Skeletal muscle tissue (tissue), 4 donors: ENCODE measurements around the gene U2AF1L4. TPM values are rescaled to one million over a fixed set of nuclear protein-coding genes. Genes with fewer than 3 reads are reported as not detected.
A peak's percentile ranks its signal among the peaks of the same experiment; 100 is the strongest.

Source experiments
- H3K27ac ChIP-seq: one replicate; pipeline ENCODE4 v1.7.0; 2013; ENCODE audit warnings: mild to moderate bottlenecking, low read depth, low read length, inconsistent platforms
- H3K27me3 ChIP-seq, 3 donors: one replicate each; pipeline ENCODE4 v1.7.0; 2013; ENCODE audit warnings: low read length in 3 of 3; ENCODE audit not compliant: control insufficient read depth in 3 of 3, insufficient read depth in 3 of 3
- H3K36me3 ChIP-seq, 3 donors: one replicate each; pipeline ENCODE4 v1.7.0; 2013; ENCODE audit warnings: low read length in 3 of 3; ENCODE audit not compliant: control insufficient read depth in 3 of 3, insufficient read depth in 3 of 3
- H3K4me1 ChIP-seq, 3 donors: one replicate each; pipeline ENCODE4 v1.7.0; 2013; ENCODE audit warnings: low read length in 3 of 3, mild to moderate bottlenecking in 3 of 3; ENCODE audit not compliant: control insufficient read depth in 3 of 3, insufficient read depth in 3 of 3
- H3K4me3 ChIP-seq, 3 donors: one replicate each; pipeline ENCODE4 v1.7.0; 2013; ENCODE audit warnings: low read length in 3 of 3
- H3K9ac ChIP-seq, 3 donors: one replicate each; pipeline ENCODE4 v1.7.0; 2013; ENCODE audit warnings: low read length in 3 of 3, mild to moderate bottlenecking in 3 of 3, moderate library complexity in 2 of 3, low read depth in 1 of 3
- H3K9me3 ChIP-seq, 3 donors: one replicate each; pipeline ENCODE4 v1.7.0; 2013; ENCODE audit warnings: low read length in 3 of 3; ENCODE audit not compliant: control insufficient read depth in 3 of 3
- total RNA-seq: library from RNA; depleted of rRNA; stranded (reverse); fragments of >200 nt; gene quantifications from one replicate; pipeline ENCODE4 v1.2.3, GENCODE V29; 2014
- donor health status: Osteomylitis.

Gene U2AF1L4
- total RNA-seq, 1 donor from 2014 or later, result 3.7 TPM

DNA sequence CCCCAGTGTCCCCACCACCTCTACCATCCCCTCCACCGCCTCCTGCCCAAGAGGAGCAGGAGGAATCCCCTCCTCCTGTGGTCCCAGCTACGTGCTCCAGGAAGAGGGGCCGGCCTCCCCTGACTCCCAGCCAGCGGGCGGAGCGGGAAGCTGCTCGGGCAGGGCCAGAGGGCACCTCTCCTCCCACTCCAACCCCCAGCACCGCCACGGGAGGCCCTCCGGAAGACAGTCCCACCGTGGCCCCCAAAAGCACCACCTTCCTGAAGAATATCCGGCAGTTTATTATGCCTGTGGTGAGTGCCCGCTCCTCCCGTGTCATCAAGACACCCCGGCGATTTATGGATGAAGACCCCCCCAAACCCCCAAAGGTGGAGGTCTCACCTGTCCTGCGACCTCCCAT is 24.6 kb downstream of the U2AF1L4 start:
- Histone ChIP-seq H3K4me1 (peaks cover 22 to 28% (median 22%) of the 10 kb centered on the region in 3 donors), H3K4me3 (no peak overlapping the region), H3K27ac (no peak overlapping the region), H3K9ac (no peak overlapping the region), H3K36me3 (peaks cover 46 to 52% (median 47%) of the 10 kb centered on the region in 3 donors), H3K27me3 (no peaks in the 10 kb centered on the region), H3K9me3 (no peaks in the 10 kb centered on the region)

DNA sequence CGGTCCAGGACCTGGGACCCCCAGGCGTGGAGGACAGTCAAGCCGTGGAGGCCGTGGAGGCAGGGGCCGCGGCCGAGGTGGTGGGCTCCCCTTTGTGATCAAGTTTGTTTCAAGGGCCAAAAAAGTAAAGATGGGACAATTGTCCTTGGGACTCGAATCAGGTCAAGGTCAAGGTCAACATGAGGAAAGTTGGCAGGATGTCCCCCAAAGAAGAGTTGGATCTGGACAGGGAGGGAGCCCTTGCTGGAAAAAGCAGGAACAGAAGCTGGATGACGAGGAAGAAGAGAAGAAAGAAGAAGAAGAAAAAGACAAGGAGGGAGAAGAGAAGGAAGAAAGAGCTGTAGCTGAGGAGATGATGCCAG is 25.1 kb downstream of the U2AF1L4 start:
- Histone ChIP-seq H3K27me3 (no peaks in the 10 kb centered on the region), H3K36me3 (peaks cover 41 to 47% (median 42%) of the 10 kb centered on the region in 3 donors), H3K4me3 (no peak overlapping the region), H3K27ac (no peak overlapping the region), H3K4me1 (peaks cover 26 to 33% (median 26%) of the 10 kb centered on the region in 3 donors), H3K9ac (no peak overlapping the region), H3K9me3 (no peaks in the 10 kb centered on the region)

DNA sequence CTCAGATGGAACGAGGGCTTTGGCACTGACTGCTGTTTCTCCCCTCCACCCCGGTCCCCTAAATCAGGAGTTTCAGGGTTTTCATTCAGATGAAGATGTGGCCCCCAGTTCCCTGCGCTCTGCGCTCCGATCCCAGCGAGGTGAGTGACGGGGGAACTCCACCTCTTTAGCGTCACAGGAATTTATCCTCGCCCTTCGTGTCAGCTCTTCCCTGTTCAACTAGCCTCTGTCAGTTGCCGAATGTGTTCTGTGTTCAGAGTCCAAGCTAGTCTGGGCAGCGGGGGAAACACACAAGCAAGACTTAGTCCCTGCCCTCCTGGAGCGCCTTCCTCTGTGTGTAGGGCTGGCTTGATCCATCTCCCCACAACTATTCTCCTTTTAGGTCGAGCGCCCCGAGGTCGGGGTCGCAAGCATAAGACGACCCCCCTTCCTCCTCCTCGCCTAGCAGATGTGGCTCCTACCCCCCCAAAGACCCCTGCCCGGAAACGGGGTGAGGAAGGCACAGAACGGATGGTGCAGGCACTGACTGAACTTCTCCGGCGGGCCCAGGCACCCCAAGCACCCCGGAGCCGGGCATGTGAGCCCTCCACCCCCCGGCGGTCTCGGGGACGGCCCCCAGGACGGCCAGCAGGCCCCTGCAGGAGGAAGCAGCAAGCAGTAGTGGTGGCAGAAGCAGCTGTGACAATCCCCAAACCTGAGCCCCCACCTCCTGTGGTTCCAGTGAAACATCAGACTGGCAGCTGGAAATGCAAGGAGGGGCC is 25.6 kb downstream of the U2AF1L4 start:
- Histone ChIP-seq H3K4me1 (peaks cover 26 to 39% (median 26%) of the 10 kb centered on the region in 3 donors), H3K27ac (no peak overlapping the region), H3K9ac (peak overlapping the region in 2 of 3 donors; percentile 88 to 91), H3K27me3 (no peaks in the 10 kb centered on the region), H3K4me3 (peak overlapping the region in 2 of 3 donors; percentile 79 to 90), H3K36me3 (peaks cover 35 to 41% (median 37%) of the 10 kb centered on the region in 3 donors), H3K9me3 (no peaks in the 10 kb centered on the region)

DNA sequence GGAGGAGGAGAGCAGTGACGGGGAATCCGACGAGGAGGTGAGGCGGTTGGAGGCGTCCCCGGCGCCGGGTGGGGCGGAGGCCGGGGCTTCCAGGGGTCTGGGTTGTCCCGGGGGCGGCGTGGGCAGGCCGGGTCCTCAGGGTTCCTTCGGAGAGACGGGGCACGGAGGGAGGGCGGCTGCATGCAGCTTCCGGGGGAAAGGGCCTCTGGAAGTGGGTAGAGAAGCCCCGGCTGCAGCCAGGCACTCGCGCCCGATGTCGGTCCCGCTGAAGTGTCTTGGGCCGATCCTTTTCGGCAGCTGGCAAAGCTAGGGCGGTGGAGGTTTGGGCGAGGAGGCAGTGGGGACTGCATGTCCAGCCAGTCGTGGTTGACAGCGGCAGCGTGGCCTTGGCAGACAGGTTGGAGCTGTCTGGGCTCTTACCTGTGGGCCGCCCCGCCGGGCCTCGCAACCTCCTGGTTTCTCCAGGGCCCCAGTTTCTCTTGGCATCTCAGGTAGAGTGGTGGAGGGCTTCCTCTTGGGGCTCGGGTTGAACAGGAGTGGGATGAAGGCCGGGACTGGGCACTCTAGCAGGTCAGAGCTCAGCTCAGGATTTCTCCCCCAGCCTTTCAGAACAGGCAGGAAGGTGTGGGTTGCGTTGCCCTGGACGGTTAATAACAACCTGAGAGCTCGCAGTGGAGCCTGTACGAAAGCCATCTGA is 26.7 kb downstream of the U2AF1L4 start:
- H3K4me3 ChIP-seq, result peak overlapping the region; percentile 79 to 90 (median 88)
- H3K9ac ChIP-seq, result peak overlapping the region; percentile 88 to 91 (median 91)
- H3K27me3 ChIP-seq, result no peaks in the 10 kb centered on the region
- H3K36me3 ChIP-seq, result peaks cover 25 to 31% (median 26%) of the 10 kb centered on the region in 3 donors
- H3K27ac ChIP-seq, result peak overlapping the region; percentile 66
- no peaks in the 10 kb centered on the region for H3K9me3 ChIP-seq
- H3K4me1 ChIP-seq, result peaks cover 26 to 39% (median 26%) of the 10 kb centered on the region in 3 donors

DNA sequence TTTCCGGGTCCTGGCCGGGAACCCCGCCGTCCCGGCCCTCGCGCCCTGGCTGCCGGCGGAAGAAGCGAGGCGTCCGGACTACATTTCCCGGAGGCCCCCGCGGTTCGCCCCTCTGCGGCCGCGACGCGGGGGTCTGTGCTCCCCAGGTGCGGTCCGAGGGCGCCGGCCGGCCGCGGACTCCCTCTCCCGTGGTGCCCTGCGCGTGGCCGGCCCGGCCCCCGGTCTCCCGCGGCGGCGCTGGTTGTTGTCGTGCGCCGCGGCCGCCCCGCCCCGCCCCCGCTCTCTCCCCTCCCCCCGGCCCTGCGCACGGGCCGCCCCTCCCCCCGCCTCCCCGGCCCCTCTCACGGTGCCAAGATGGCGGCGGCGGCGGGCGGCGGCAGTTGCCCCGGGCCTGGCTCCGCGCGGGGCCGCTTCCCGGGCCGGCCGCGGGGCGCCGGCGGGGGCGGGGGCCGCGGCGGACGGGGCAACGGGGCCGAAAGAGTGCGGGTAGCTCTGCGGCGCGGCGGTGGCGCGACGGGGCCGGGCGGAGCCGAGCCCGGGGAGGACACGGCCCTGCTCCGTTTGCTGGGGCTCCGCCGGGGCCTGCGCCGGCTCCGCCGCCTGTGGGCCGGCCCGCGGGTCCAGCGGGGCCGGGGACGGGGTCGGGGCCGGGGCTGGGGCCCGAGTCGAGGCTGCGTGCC is 27.4 kb downstream of the U2AF1L4 start, which contains the start of gene KMT2B:
TSS of gene KMT2B (plus strand) at position 339 of the 680 bp plus-strand sequence. CDS start at position 355, 16 bp downstream.
- Histone ChIP-seq H3K27me3 (no peaks in the 10 kb centered on the region), H3K4me1 (peaks cover 26 to 39% (median 26%) of the 10 kb centered on the region in 3 donors)

DNA sequence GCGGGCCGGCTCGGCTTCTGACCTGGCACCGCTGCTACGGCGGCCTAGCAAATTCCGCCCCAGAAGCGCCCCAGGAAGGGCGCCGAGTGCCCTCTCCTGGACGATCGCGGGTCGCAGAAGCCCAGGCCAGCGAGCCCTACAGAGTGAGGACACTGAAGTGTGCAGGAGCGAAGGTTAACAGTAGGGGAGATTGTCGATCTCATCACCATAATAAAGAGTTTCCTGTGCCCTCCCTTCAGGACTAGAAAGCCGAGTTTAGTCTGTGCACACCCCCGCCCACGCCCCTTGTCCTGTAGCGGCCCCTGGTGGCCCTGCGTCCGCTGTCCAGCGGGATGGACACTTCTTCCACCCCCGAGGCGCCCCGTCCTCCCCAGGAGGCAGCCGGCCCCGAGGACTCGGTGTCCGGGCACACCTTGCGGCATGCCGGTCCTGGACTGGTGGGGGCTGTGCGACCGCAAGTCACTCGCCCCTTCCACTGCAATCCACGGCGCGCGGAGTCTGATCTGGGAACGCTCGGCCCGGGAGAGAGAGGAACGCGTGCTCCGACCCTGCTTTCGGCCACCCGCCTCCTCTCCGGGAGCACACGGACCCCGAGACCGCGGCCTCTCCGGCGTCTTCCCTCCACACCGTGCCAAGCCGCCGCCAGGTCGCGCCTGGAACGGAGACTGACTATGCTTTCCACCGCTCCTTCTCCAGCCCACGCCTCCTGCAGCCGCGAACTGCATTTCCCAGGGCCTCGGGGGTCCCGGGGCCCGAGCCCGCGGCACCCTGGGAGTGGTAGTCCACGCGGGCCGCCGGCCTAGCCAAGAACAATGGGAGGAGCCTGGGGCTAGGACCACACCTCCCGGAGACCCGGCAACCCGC is 28.2 kb downstream of the U2AF1L4 start:
- peaks cover 26 to 39% (median 26%) of the 10 kb centered on the region in 3 donors for H3K4me1 ChIP-seq
- H3K9ac ChIP-seq, result peak overlapping the region; percentile 80 to 92 (median 83)
- H3K27me3 ChIP-seq, result no peaks in the 10 kb centered on the region
- H3K36me3 ChIP-seq, result peaks cover 10 to 16% (median 12%) of the 10 kb centered on the region in 3 donors
- H3K9me3 ChIP-seq, result no peaks in the 10 kb centered on the region
- H3K27ac ChIP-seq, result peak overlapping the region; percentile 72
- peak overlapping the region; percentile 82 to 95 (median 93) for H3K4me3 ChIP-seq

More for the DNA sequence above, 27.4 kb downstream of the U2AF1L4 start, which contains the start of gene KMT2B:
- Histone ChIP-seq H3K9me3 (no peaks in the 10 kb centered on the region), H3K4me3 (peak within 1 kb of the TSS; percentile 82 to 95 (median 93)), H3K9ac (peak within 1 kb of the TSS; percentile 88 to 92 (median 91)), H3K27ac (peak within 1 kb of the TSS; percentile 72), H3K36me3 (peaks cover 18 to 24% (median 19%) of the 10 kb centered on the region in 3 donors)

DNA sequence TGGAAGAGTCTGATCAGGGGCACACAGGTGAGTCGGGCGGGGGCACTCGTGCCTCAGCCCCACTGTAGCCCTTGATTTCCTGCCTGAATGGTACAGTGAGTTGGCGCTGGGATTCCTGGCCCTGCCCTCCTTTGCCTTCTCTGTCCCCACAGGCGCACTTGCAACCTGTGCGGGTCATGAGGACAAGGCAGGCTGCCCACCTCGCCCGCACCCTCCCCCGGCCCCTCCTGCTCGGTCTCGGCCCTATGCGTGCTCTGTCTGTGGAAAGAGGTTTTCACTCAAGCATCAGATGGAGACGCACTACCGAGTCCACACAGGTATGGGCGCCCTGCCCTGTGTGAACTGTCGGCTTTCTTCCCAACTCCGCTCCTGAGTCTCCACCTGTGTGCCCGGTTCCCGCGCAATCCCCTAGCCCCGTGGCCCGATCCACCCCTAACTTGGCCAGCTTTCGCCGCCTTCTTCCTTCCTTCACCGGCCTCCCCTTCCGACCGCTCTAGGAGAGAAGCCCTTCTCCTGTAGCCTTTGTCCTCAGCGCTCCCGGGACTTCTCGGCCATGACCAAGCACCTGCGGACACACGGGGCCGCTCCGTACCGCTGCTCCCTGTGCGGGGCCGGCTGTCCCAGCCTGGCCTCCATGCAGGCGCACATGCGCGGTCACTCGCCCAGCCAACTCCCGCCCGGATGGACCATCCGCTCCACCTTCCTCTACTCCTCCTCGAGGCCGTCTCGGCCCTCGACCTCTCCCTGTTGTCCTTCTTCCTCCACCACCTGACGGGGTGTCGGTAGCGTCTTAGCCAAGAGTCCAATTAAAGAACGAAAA is 29.0 kb downstream of the U2AF1L4 start:
- peak overlapping the region; percentile 80 to 92 (median 83) for H3K9ac ChIP-seq
- H3K4me1 ChIP-seq, result peaks cover 26 to 34% (median 26%) of the 10 kb centered on the region in 3 donors
- peak overlapping the region; percentile 72 for H3K27ac ChIP-seq
- no peaks in the 10 kb centered on the region for H3K27me3 ChIP-seq
- H3K36me3 ChIP-seq, result peaks cover 4 to 11% (median 6%) of the 10 kb centered on the region in 3 donors
- H3K9me3 ChIP-seq, result no peaks in the 10 kb centered on the region
- H3K4me3 ChIP-seq, result peak overlapping the region; percentile 82 to 95 (median 93)

DNA sequence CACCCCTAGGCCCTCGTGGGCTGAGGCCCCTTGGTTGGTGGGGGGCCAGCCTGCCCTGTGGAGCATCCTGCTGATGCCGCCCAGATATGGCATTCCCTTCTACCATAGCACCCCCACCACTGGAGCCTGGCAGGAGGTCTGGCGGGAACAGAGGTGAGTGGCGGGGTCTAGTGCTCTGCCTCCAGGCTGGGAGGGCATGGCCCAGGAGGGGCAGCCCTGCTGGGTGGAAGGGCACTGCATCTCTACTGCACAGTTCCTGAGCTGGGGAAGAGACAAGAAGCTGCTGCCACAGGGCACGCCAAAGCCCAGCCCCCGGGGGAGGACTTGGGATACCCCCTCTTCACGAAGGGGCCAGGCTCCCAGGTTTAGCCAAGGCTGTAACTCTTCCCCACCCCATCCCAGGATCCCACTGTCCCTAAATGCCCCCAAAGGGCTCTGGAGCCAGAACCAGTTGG is 29.8 kb downstream of the U2AF1L4 start:
- Histone ChIP-seq H3K9ac (peak overlapping the region; percentile 80 to 92 (median 83)), H3K27ac (peak overlapping the region; percentile 72), H3K27me3 (peaks cover 0 to 3% (median 0%) of the 10 kb centered on the region in 3 donors), H3K4me3 (peak overlapping the region in 1 of 3 donors; percentile 93), H3K4me1 (peaks cover 26 to 34% (median 26%) of the 10 kb centered on the region in 3 donors), H3K36me3 (peaks cover 4 to 10% (median 5%) of the 10 kb centered on the region in 3 donors), H3K9me3 (no peaks in the 10 kb centered on the region)
